T-helper 2 cell treated with Interferon-gamma antibody and Interleukin-4, amounts not matched to agents 5 μg/mL and 100 μg/mL, for 36 hours (primary cell): ENCODE measurements around the gene ANO1.

ENCODE experiments used
- DNase-seq: peaks from one replicate; pipeline ENCODE4 v3.0.0; 2021; ENCODE audit warnings: low spot score
- H3K27ac Mint-ChIP-seq: one replicate; pipeline ENCODE4 v1.8.0; 2021; ENCODE audit warnings: mild to moderate bottlenecking, mixed read lengths
- H3K27me3 Mint-ChIP-seq: one replicate; pipeline ENCODE4 v1.8.0; 2021; ENCODE audit warnings: low read depth, mixed read lengths
- H3K36me3 Mint-ChIP-seq: one replicate; pipeline ENCODE4 v1.8.0; 2021; ENCODE audit warnings: low read depth, mixed read lengths
- H3K4me1 Mint-ChIP-seq: one replicate; pipeline ENCODE4 v1.8.0; 2021; ENCODE audit warnings: low read depth, mixed read lengths
- H3K4me3 Mint-ChIP-seq: one replicate; pipeline ENCODE4 v1.8.0; 2022; ENCODE audit warnings: mild to moderate bottlenecking, moderate library complexity, mixed read lengths
- H3K9me3 Mint-ChIP-seq: one replicate; pipeline ENCODE4 v1.8.0; 2021; ENCODE audit warnings: mixed read lengths

Gene ANO1

GRCh38 chr11:70104419-70104818 is 26.3 kb downstream of the ANO1 start:
- Mint-ChIP-seq H3K27ac (no peak overlapping the region), H3K4me3 (no peak overlapping the region), H3K9me3 (no peaks in the 10 kb centered on the region), H3K36me3 (no peaks in the 10 kb centered on the region), H3K4me1 (no peaks in the 10 kb centered on the region), H3K27me3 (no peaks in the 10 kb centered on the region)
- DNase-seq = no peak

GRCh38 chr11:70104961-70105360 is 26.8 kb downstream of the ANO1 start:
- Mint-ChIP-seq H3K27me3 (no peaks in the 10 kb centered on the region), H3K9me3 (no peaks in the 10 kb centered on the region), H3K27ac (no peak overlapping the region), H3K4me3 (no peak overlapping the region), H3K4me1 (no peaks in the 10 kb centered on the region), H3K36me3 (no peaks in the 10 kb centered on the region)
- no peak for DNase-seq

- no peak for DNase-seq
- Mint-ChIP-seq H3K4me1 (no peaks in the 10 kb centered on the region), H3K9me3 (no peaks in the 10 kb centered on the region), H3K27ac (no peak overlapping the region), H3K4me3 (no peak overlapping the region), H3K27me3 (no peaks in the 10 kb centered on the region), H3K36me3 (no peaks in the 10 kb centered on the region)
Observed at GRCh38 chr11:70105369-70105754, 27.2 kb downstream of the ANO1 start.

- H3K27ac Mint-ChIP-seq = no peak overlapping the region
- no peaks in the 10 kb centered on the region for H3K9me3 Mint-ChIP-seq
- no peaks in the 10 kb centered on the region for H3K36me3 Mint-ChIP-seq
Observed at GRCh38 chr11:70105755-70106571, 27.8 kb downstream of the ANO1 start.

GRCh38 chr11:70106757-70107156 is 28.6 kb downstream of the ANO1 start:
- peaks cover 3% of the 10 kb centered on the region for H3K4me1 Mint-ChIP-seq
- DNase-seq = no peak
- no peaks in the 10 kb centered on the region for H3K9me3 Mint-ChIP-seq
- H3K4me3 Mint-ChIP-seq = no peak overlapping the region
- no peaks in the 10 kb centered on the region for H3K27me3 Mint-ChIP-seq
- no peaks in the 10 kb centered on the region for H3K36me3 Mint-ChIP-seq
- H3K27ac Mint-ChIP-seq = no peak overlapping the region

More at GRCh38 chr11:70105755-70106571, 27.8 kb downstream of the ANO1 start:
- no peak for DNase-seq
- H3K4me3 Mint-ChIP-seq = no peak overlapping the region
- H3K4me1 Mint-ChIP-seq = no peaks in the 10 kb centered on the region
- H3K27me3 Mint-ChIP-seq = no peaks in the 10 kb centered on the region

- no peaks in the 10 kb centered on the region for H3K9me3 Mint-ChIP-seq
- H3K27ac Mint-ChIP-seq = no peak overlapping the region
- H3K4me1 Mint-ChIP-seq = peaks cover 3% of the 10 kb centered on the region
- H3K36me3 Mint-ChIP-seq = no peaks in the 10 kb centered on the region
- no peak overlapping the region for H3K4me3 Mint-ChIP-seq
- no peaks in the 10 kb centered on the region for H3K27me3 Mint-ChIP-seq
- no peak for DNase-seq
Observed at GRCh38 chr11:70107191-70107590, 29.1 kb downstream of the ANO1 start.

GRCh38 chr11:70107756-70108155 is 29.6 kb downstream of the ANO1 start:
- H3K9me3 Mint-ChIP-seq = no peaks in the 10 kb centered on the region
- H3K4me3 Mint-ChIP-seq = no peak overlapping the region
- H3K4me1 Mint-ChIP-seq = peaks cover 3% of the 10 kb centered on the region
- no peaks in the 10 kb centered on the region for H3K27me3 Mint-ChIP-seq
- DNase-seq = no peak
- no peak overlapping the region for H3K27ac Mint-ChIP-seq
- no peaks in the 10 kb centered on the region for H3K36me3 Mint-ChIP-seq

- H3K9me3 Mint-ChIP-seq = no peaks in the 10 kb centered on the region
- DNase-seq = no peak
- H3K36me3 Mint-ChIP-seq = no peaks in the 10 kb centered on the region
- H3K27me3 Mint-ChIP-seq = no peaks in the 10 kb centered on the region
- H3K27ac Mint-ChIP-seq = no peak overlapping the region
- H3K4me3 Mint-ChIP-seq = no peak overlapping the region
- peaks cover 3% of the 10 kb centered on the region for H3K4me1 Mint-ChIP-seq
Observed at GRCh38 chr11:70108250-70108649, 30.1 kb downstream of the ANO1 start.

- H3K27me3 Mint-ChIP-seq = no peaks in the 10 kb centered on the region
- H3K36me3 Mint-ChIP-seq = no peaks in the 10 kb centered on the region
- no peak overlapping the region for H3K27ac Mint-ChIP-seq
- no peak for DNase-seq
- peaks cover 3% of the 10 kb centered on the region for H3K4me1 Mint-ChIP-seq
- no peak overlapping the region for H3K4me3 Mint-ChIP-seq
- H3K9me3 Mint-ChIP-seq = no peaks in the 10 kb centered on the region
Observed at GRCh38 chr11:70109006-70109405, 30.9 kb downstream of the ANO1 start.

GRCh38 chr11:70109903-70110302 is 31.8 kb downstream of the ANO1 start:
- Mint-ChIP-seq H3K9me3 (no peaks in the 10 kb centered on the region), H3K36me3 (no peaks in the 10 kb centered on the region), H3K4me1 (peaks cover 3% of the 10 kb centered on the region), H3K27me3 (no peaks in the 10 kb centered on the region), H3K4me3 (no peak overlapping the region), H3K27ac (no peak overlapping the region)
- no peak for DNase-seq

GRCh38 chr11:70110538-70111055 is 32.5 kb downstream of the ANO1 start:
- no peaks in the 10 kb centered on the region for H3K9me3 Mint-ChIP-seq
- H3K27ac Mint-ChIP-seq = no peak overlapping the region
- H3K36me3 Mint-ChIP-seq = no peaks in the 10 kb centered on the region
- H3K4me3 Mint-ChIP-seq = no peak overlapping the region
- DNase-seq = no peak
- H3K4me1 Mint-ChIP-seq = peaks cover 3% of the 10 kb centered on the region
- H3K27me3 Mint-ChIP-seq = no peaks in the 10 kb centered on the region

- no peak for DNase-seq
- Mint-ChIP-seq H3K27ac (no peak overlapping the region), H3K36me3 (no peaks in the 10 kb centered on the region), H3K4me3 (no peak overlapping the region), H3K27me3 (no peaks in the 10 kb centered on the region), H3K9me3 (no peaks in the 10 kb centered on the region), H3K4me1 (peaks cover 3% of the 10 kb centered on the region)
Observed at GRCh38 chr11:70111269-70112016, 33.3 kb downstream of the ANO1 start.

- H3K4me3 Mint-ChIP-seq = no peak overlapping the region
- no peaks in the 10 kb centered on the region for H3K9me3 Mint-ChIP-seq
- no peaks in the 10 kb centered on the region for H3K27me3 Mint-ChIP-seq
- peaks cover 3% of the 10 kb centered on the region for H3K4me1 Mint-ChIP-seq
- H3K36me3 Mint-ChIP-seq = no peaks in the 10 kb centered on the region
- no peak for DNase-seq
- H3K27ac Mint-ChIP-seq = no peak overlapping the region
Observed at GRCh38 chr11:70112017-70112434, 33.9 kb downstream of the ANO1 start.

- no peak for DNase-seq
- H3K36me3 Mint-ChIP-seq = no peaks in the 10 kb centered on the region
- no peak overlapping the region for H3K27ac Mint-ChIP-seq
- peaks cover 3% of the 10 kb centered on the region for H3K4me1 Mint-ChIP-seq
- no peaks in the 10 kb centered on the region for H3K9me3 Mint-ChIP-seq
- no peak overlapping the region for H3K4me3 Mint-ChIP-seq
- no peaks in the 10 kb centered on the region for H3K27me3 Mint-ChIP-seq
Observed at GRCh38 chr11:70113801-70114200, 35.7 kb downstream of the ANO1 start.
